NT2/D1 (cell line): ENCODE results near the gene SERINC5.

Experiments
- YY1 ChIP-seq: IDR thresholded peaks from 2 replicates; pipeline ENCODE4 v1.6.1; 2011; ENCODE audit not compliant: insufficient read length, insufficient read depth
- ZNF274 ChIP-seq: IDR thresholded peaks from 2 replicates; pipeline ENCODE4 v1.6.1; 2011; ENCODE audit warnings: mild to moderate bottlenecking, low read depth, low read length

- TF ChIP-seq YY1 (no peak), ZNF274 (no peak)
Observed at GRCh38 chr5:80296121-80296520, 40.3 kb upstream of the SERINC5 start.
